Rectal smooth muscle tissue (tissue), 1 donor: Measurements from ENCODE around the gene HTR4.
A peak's percentile ranks its signal among the peaks of the same experiment; 100 is the strongest.

Experiments
- H3K27ac ChIP-seq: one replicate; pipeline ENCODE4 v1.7.0; 2013; ENCODE audit warnings: low read depth, low read length, inconsistent platforms
- H3K27me3 ChIP-seq: one replicate; pipeline ENCODE4 v1.7.0; 2013; ENCODE audit warnings: low read length; ENCODE audit not compliant: control insufficient read depth, insufficient read depth
- H3K36me3 ChIP-seq: one replicate; pipeline ENCODE4 v1.7.0; 2013; ENCODE audit warnings: low read length; ENCODE audit not compliant: control insufficient read depth, insufficient read depth
- H3K4me1 ChIP-seq: one replicate; pipeline ENCODE4 v1.7.0; 2013; ENCODE audit warnings: low read length; ENCODE audit not compliant: control insufficient read depth, insufficient read depth
- H3K4me3 ChIP-seq: one replicate; pipeline ENCODE4 v1.7.0; 2013; ENCODE audit warnings: low read length
- H3K9ac ChIP-seq: one replicate; pipeline ENCODE4 v1.7.0; 2013; ENCODE audit warnings: low read length

HTR4 gene

DNA sequence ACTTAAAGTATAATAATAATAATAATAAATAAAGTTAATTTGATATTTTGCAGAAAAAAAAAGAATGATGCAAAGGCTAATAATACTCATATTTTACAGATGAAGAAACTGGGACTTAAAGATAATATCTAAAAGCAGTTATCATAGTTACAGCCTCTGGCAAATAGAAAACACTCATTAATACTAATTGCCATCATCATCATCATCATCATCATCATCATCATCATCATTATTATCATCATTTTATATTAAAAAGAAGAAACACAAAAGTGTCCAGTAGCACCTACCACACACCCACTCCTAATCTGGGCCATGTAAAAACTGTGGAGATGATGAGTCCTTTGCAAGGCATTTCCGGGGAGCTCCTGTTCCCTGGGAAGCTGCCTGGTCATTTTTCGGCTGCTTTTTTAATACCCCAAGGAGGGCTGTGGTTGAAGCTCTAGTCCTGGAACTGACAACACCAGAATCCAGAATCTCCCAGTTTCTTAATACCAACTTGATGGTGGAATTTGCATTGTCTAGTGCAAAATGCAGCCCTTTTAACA, 70.8 kb downstream of the HTR4 start:
- no peaks in the 10 kb centered on the region for H3K4me1 ChIP-seq
- no peak overlapping the region for H3K9ac ChIP-seq
- H3K4me3 ChIP-seq = no peak overlapping the region
- no peaks in the 10 kb centered on the region for H3K36me3 ChIP-seq
- no peak overlapping the region for H3K27ac ChIP-seq
- no peaks in the 10 kb centered on the region for H3K27me3 ChIP-seq

DNA sequence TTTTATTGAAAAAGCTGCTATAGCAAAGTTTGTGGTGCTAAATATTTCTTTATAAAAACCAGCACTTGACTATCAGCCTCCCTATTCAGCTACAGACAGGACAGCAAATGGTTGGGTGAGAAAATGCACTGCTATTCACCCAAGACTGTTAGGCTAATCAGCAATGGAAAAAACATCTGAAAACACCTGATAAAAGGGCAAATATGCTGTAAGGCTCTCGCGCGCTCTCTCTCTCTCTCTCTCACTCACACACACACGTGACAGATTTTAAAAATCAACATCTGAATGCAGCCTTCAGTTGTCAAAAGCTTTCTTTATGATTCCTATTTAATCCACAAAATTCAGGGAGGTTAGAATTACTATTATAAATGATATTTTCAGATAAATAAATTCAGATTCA, 80.2 kb downstream of the HTR4 start:
- Histone ChIP-seq H3K27me3 (no peaks in the 10 kb centered on the region), H3K9ac (no peak overlapping the region), H3K4me3 (no peak overlapping the region), H3K27ac (no peak overlapping the region), H3K36me3 (no peaks in the 10 kb centered on the region), H3K4me1 (no peaks in the 10 kb centered on the region)

DNA sequence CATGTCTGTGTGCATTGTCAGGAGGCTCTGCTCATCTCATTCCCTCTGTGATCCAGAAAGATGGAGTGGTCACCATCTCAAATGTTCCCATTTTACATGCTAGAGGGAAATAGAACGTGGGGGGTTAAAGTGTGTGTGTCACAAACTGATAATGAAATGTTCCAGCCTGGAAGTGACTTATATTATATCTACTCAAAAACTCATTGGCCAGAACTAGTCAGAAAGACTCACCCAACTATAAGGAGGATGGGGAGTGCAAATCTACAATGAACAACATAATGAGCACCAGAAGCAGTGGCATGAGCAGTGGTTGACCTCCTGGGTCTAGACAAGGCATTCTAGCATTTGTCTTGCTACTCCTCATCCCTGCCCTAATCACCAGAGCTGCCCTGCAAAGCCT, 81.0 kb downstream of the HTR4 start:
- Histone ChIP-seq H3K9ac (no peak overlapping the region), H3K27ac (no peak overlapping the region), H3K4me1 (no peaks in the 10 kb centered on the region), H3K4me3 (no peak overlapping the region), H3K36me3 (no peaks in the 10 kb centered on the region), H3K27me3 (no peaks in the 10 kb centered on the region)

DNA sequence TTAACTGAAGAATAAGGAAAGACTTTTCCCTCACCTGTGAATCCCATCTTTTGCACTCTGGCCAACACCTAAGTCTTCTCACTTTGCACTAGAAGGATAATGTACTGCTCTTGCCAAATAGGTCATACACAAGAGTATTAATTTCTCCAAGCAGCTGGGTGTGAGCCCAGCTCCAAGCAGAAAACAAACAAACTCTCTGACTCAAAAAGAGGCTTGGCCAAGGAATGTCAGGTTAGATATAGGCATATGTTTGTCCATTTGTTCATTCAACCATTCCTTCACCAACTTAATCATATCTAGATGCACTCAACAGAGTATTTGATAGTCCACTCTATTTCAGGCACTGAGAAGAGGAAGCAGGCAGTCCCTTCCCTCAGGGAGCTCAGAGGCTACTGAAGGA, 84.4 kb downstream of the HTR4 start:
- Histone ChIP-seq H3K36me3 (no peaks in the 10 kb centered on the region), H3K4me3 (no peak overlapping the region), H3K27me3 (no peaks in the 10 kb centered on the region), H3K27ac (no peak overlapping the region), H3K9ac (no peak overlapping the region), H3K4me1 (no peaks in the 10 kb centered on the region)

DNA sequence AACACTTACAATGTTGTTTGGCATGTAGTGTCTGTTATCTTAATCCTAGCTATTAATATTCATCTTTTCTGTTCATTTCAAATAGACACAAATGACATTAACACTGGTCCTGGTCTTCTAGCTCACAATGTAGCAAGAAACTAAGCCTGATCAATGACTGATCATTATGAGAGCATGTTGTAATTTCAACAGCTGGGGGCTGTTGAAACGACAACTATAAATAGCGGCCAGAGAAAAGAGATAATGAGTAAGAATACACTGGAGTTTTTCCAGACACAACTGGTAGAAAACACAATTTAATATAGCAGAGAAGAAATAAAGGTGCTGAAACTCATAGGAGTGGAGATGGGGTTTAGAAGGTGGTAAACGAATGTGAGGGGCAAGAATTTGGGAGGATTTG, 89.2 kb downstream of the HTR4 start:
- peaks cover 14% of the 10 kb centered on the region for H3K4me1 ChIP-seq
- H3K27me3 ChIP-seq = no peaks in the 10 kb centered on the region
- H3K27ac ChIP-seq = no peak overlapping the region
- H3K9ac ChIP-seq = no peak overlapping the region
- no peaks in the 10 kb centered on the region for H3K36me3 ChIP-seq
- H3K4me3 ChIP-seq = no peak overlapping the region

DNA sequence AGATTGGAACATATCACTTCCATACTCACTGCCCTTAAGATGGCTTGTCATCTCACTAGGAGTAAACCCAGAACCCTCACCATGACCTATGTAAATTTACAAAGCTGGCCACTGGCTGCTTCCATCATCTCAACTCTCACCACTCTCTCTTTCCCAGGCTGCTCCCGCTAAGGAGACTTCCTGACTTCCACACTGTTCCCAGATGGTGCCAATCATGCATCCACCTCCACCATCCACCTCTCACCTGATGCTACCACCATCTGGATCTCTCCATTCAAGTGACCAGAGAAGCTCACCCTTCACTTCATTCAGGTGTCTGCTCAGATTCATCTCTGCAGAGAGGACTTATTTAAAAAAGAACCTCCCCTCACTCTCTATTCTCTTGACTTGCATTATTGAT, 91.3 kb downstream of the HTR4 start:
- H3K4me3 ChIP-seq = no peak overlapping the region
- H3K27me3 ChIP-seq = no peaks in the 10 kb centered on the region
- H3K9ac ChIP-seq = no peak overlapping the region
- H3K27ac ChIP-seq = no peak overlapping the region
- H3K36me3 ChIP-seq = no peaks in the 10 kb centered on the region
- H3K4me1 ChIP-seq = peaks cover 14% of the 10 kb centered on the region

DNA sequence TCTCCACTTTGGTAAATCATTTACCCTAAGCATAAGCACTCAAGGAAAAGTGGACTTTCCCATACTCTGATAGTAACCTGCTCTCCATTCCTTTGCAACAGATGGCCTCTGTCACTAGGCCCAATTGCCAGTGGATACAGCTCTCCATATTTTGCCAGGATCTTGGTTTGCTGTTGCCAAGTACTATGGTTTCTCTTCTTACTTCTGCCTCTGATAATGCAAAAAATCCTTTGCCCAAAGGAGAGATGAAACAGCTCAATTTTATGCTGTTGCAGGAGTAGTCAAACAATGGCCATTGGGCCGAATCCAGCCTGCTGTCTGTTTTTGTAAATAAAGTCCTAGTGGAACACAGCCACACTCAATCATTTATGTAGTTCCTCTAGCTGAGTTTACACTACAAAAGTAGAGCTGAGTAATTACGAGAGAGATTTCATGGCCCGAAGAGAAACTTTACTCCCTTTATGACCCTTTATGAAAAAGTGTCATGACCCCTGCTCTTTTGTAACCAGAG, 92.5 kb downstream of the HTR4 start:
- Histone ChIP-seq H3K27me3 (no peaks in the 10 kb centered on the region), H3K27ac (peak overlapping the region; percentile 50), H3K4me1 (peaks cover 14% of the 10 kb centered on the region), H3K9ac (no peak overlapping the region), H3K36me3 (no peaks in the 10 kb centered on the region), H3K4me3 (no peak overlapping the region)

DNA sequence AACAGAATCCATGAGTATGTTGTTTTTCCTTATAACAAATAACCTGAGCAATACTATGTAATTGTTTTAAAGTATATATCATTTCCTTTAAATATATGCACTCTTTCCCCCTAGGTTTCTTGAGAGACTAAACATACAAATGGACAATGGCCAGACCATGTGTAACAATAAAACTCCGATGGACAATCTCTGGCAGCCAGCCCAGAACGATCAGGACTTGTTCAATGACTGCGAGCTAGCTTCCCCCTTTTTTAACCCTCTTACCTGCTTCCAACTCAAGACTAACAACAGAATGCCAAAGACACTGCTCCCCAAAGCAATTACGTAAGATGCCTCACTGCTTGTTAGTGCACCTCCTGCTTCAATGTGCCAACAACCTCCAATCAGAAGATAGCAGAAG, 94.9 kb downstream of the HTR4 start:
- no peaks in the 10 kb centered on the region for H3K27me3 ChIP-seq
- H3K36me3 ChIP-seq = no peaks in the 10 kb centered on the region
- H3K4me3 ChIP-seq = no peak overlapping the region
- H3K27ac ChIP-seq = no peak overlapping the region
- H3K4me1 ChIP-seq = peaks cover 14% of the 10 kb centered on the region
- H3K9ac ChIP-seq = no peak overlapping the region

DNA sequence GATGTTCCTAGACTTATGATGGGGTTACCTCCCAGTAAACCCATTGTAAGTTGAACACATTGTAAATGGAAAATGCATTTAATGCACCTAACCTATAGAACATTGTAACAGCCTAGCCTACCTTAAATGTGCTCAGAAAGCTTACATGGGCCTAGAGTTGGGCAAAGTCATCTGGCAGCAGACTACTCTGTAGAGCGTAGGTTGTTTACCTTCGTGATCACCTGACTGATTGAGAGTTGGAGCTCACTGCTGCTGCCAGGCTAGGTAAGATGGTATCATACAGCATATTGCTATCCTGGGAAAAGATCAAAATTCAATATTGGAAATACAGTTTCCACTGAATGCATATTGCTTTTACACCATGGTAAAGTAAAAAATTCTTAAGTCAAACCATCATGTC, 95.4 kb downstream of the HTR4 start:
- Histone ChIP-seq H3K9ac (no peak overlapping the region), H3K27ac (no peak overlapping the region)

DNA sequence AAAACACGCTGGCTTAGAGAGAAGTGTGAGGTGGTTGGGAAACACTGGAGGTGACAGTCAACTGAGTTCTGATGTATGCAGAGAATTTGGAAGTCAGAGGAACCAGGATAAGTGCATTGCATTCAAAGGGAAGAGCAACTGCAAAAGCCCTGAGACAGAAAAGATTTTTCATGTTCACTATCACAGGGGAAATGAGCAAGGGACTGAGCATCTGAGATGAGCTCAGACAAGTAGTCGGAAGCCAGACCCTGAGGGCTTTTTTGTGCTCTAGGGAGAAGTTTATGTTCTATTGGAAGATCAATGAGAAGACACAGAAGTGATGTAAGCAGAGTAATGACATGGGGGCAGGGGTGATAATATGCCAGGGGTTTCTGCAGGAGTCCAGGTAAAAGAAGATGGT, 97.5 kb downstream of the HTR4 start:
- Histone ChIP-seq H3K36me3 (no peaks in the 10 kb centered on the region), H3K9ac (no peak overlapping the region), H3K27me3 (no peaks in the 10 kb centered on the region), H3K27ac (no peak overlapping the region), H3K4me1 (peaks cover 10% of the 10 kb centered on the region), H3K4me3 (no peak overlapping the region)

More for the DNA sequence above, 95.4 kb downstream of the HTR4 start:
- H3K36me3 ChIP-seq = no peaks in the 10 kb centered on the region
- H3K27me3 ChIP-seq = no peaks in the 10 kb centered on the region
- no peak overlapping the region for H3K4me3 ChIP-seq
- H3K4me1 ChIP-seq = peaks cover 14% of the 10 kb centered on the region

DNA sequence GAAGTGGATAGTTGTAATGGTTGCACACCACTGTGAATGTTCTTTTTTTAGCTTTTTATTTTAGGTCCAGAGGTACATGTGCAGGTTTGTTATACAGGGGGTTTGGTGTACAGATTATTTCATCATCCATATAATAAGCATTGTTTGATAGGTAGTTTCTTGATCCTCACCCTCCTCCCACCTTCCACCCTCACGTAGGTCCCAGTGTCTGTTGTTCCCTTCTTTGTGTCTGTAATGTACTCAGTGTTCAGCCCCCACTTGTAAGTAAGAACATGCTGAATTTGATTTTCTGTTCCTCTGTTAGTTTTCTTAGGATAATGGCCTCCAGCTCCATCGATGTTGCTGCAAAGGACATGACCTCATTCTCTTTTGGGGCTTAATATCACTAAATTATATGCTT, 99.7 kb downstream of the HTR4 start:
- H3K4me3 ChIP-seq = no peak overlapping the region
- no peaks in the 10 kb centered on the region for H3K36me3 ChIP-seq
- no peak overlapping the region for H3K9ac ChIP-seq
- no peaks in the 10 kb centered on the region for H3K27me3 ChIP-seq
- no peaks in the 10 kb centered on the region for H3K4me1 ChIP-seq
- H3K27ac ChIP-seq = no peak overlapping the region

DNA sequence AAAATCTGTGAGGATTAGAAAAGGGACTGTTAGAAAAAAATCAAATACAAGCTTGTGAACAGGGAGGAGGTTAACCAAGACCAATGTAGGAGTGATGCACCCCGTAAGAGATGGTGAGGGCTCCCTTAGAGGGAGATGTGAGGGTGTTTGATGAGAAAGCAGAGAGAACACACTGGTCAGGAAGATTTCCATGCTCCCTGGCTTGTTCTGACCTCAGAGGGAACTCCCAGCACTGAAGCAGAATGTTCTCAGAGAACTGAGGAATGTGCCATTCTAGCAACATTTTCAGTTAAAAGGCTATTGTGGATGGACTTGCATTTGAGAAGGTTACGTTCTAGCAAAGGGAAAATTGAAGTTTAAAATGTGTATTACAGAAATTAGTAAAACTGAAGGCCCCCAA, 110.6 kb downstream of the HTR4 start:
- H3K36me3 ChIP-seq = no peaks in the 10 kb centered on the region
- no peaks in the 10 kb centered on the region for H3K4me1 ChIP-seq
- no peak overlapping the region for H3K9ac ChIP-seq
- no peaks in the 10 kb centered on the region for H3K27me3 ChIP-seq
- H3K27ac ChIP-seq = no peak overlapping the region
- H3K4me3 ChIP-seq = no peak overlapping the region

DNA sequence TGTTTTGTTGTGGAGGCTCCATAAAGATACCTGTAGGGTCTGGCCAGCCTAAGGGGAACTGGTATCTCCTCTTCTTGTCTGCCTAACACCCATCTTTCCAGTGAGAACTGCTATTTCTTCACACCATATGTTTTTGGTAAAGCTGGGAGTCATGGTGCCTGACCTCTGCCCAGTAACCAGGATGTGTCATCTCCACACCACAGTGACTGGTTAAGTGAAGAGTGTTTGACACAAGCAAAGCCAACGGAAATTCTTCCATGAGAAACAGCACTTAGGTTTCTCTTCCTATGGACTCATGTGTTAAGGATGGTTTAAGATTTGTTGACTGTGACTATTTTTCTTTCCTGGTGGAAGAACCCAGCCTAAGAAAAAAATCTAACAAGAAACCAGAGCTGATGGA, 111.5 kb downstream of the HTR4 start:
- Histone ChIP-seq H3K27ac (no peak overlapping the region), H3K27me3 (no peaks in the 10 kb centered on the region), H3K9ac (no peak overlapping the region), H3K4me1 (no peaks in the 10 kb centered on the region), H3K36me3 (no peaks in the 10 kb centered on the region), H3K4me3 (no peak overlapping the region)
